ENCODE data around the gene MTUS2.
A peak's percentile ranks its signal among the peaks of the same experiment; 100 is the strongest.

Gene MTUS2

DNA sequence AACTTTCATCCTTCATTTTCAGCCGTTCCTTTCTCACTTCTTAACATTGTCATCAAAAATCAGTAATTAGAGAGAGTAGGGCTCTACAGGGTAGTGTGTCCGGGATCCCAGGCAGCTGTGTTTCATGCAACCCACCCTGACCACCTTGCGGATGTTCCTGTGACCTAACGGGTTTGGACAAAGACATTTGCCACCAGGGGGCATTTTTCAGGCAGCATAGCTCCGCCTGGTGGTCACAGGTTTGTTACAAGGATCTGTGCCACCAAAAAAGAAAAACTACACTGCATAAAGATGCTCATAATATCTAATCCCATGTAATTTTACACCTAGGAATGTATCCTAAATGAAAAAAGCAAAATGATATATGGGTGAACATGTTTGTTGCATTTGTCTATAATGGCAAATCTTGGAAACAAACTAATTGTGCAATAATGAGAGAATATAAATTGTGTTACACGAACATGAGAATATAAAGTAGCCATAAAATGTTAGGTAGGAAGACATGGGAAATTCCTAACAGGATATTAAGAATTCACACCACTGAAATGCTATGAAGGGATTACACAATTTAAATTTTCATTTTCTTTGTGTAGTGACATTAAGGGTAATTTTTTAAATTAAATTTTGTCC lies 652.3 kb downstream of the MTUS2 start:
- H3K4me3 ChIP-seq (ENCODE audit: low read length, poor library complexity, severe bottlenecking): no peak overlapping the region
- no peak overlapping the region for H3K4me2 ChIP-seq (ENCODE audit: low read depth, low read length, poor library complexity, severe bottlenecking)
- no peak overlapping the region for H2AFZ ChIP-seq (ENCODE audit: low read length)
- TF ChIP-seq, protein P1, sequence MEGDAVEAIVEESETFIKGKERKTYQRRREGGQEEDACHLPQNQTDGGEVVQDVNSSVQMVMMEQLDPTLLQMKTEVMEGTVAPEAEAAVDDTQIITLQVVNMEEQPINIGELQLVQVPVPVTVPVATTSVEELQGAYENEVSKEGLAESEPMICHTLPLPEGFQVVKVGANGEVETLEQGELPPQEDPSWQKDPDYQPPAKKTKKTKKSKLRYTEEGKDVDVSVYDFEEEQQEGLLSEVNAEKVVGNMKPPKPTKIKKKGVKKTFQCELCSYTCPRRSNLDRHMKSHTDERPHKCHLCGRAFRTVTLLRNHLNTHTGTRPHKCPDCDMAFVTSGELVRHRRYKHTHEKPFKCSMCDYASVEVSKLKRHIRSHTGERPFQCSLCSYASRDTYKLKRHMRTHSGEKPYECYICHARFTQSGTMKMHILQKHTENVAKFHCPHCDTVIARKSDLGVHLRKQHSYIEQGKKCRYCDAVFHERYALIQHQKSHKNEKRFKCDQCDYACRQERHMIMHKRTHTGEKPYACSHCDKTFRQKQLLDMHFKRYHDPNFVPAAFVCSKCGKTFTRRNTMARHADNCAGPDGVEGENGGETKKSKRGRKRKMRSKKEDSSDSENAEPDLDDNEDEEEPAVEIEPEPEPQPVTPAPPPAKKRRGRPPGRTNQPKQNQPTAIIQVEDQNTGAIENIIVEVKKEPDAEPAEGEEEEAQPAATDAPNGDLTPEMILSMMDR (conservative IDR thresholded peaks at IDR 0.05; ENCODE audit: low read length): peak; percentile 100
- TF ChIP-seq EZH2phosphoT487 (IDR thresholded peaks at IDR 0.05; ENCODE audit: borderline replicate concordance): no peak
- H3F3A ChIP-seq (ENCODE audit: low read depth): no peaks in the 10 kb centered on the region
- H3K27me3 ChIP-seq (ENCODE audit: insufficient read depth, low read length, poor library complexity, severe bottlenecking): no peaks in the 10 kb centered on the region
- no peaks in the 10 kb centered on the region for H4K20me1 ChIP-seq (ENCODE audit: insufficient read depth, low read length, poor library complexity, severe bottlenecking)
- no peaks in the 10 kb centered on the region for H3K79me2 ChIP-seq (ENCODE audit: insufficient read depth, low read length)
- H3K9me2 ChIP-seq (replicated peaks; ENCODE audit: low read depth, low read length): no peaks in the 10 kb centered on the region
- H3K9me3 ChIP-seq (ENCODE audit: insufficient read depth, low read depth, low read length): no peaks in the 10 kb centered on the region
- H3K36me3 ChIP-seq (ENCODE audit: insufficient read depth, low read length): no peaks in the 10 kb centered on the region
- H3K4me1 ChIP-seq (ENCODE audit: insufficient read depth, low read length, poor library complexity, severe bottlenecking): peaks cover 3% of the 10 kb centered on the region
- no peak overlapping the region for H3K9ac ChIP-seq (ENCODE audit: low read depth, low read length, poor library complexity, severe bottlenecking)

DNA sequence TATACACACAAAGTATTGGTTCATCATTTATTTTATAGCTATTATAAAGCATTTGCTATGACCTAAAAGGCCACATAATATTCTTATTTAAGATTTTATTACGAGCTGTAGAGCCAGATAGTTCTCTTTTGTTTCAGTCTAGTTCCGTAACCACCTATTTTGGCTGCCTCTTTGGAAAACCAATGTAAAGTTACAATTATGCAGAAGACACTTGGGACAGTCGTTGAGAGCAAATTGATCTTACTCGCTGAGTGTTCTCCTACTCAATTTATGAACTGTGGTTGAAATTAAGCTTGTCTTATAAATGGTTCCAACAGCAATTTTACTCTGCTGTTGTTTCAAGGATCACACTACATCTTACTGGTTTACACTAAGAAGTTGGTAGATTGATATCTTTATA lies 653.0 kb downstream of the MTUS2 start:
- TF ChIP-seq, protein P1 (conservative IDR thresholded peaks at IDR 0.05; ENCODE audit: low read length): no peak
- TF ChIP-seq EZH2phosphoT487 (IDR thresholded peaks at IDR 0.05; ENCODE audit: borderline replicate concordance): no peak
- H4K20me1 ChIP-seq (ENCODE audit: insufficient read depth, low read length, poor library complexity, severe bottlenecking): no peaks in the 10 kb centered on the region
- no peak overlapping the region for H3K4me2 ChIP-seq (ENCODE audit: low read depth, low read length, poor library complexity, severe bottlenecking)
- H3K79me2 ChIP-seq (ENCODE audit: insufficient read depth, low read length): no peaks in the 10 kb centered on the region
- no peaks in the 10 kb centered on the region for H3K4me1 ChIP-seq (ENCODE audit: insufficient read depth, low read length, poor library complexity, severe bottlenecking)
- H3K27me3 ChIP-seq (ENCODE audit: insufficient read depth, low read length, poor library complexity, severe bottlenecking): no peaks in the 10 kb centered on the region
- H3K4me3 ChIP-seq (ENCODE audit: low read length, poor library complexity, severe bottlenecking): no peak overlapping the region
- H3K36me3 ChIP-seq (ENCODE audit: insufficient read depth, low read length): no peaks in the 10 kb centered on the region
- no peak overlapping the region for H3K9ac ChIP-seq (ENCODE audit: low read depth, low read length, poor library complexity, severe bottlenecking)
- H3K9me3 ChIP-seq (ENCODE audit: insufficient read depth, low read depth, low read length): no peaks in the 10 kb centered on the region
- no peaks in the 10 kb centered on the region for H3K9me2 ChIP-seq (replicated peaks; ENCODE audit: low read depth, low read length)
- no peaks in the 10 kb centered on the region for H3F3A ChIP-seq (ENCODE audit: low read depth)
- no peak overlapping the region for H2AFZ ChIP-seq (ENCODE audit: low read length)

DNA sequence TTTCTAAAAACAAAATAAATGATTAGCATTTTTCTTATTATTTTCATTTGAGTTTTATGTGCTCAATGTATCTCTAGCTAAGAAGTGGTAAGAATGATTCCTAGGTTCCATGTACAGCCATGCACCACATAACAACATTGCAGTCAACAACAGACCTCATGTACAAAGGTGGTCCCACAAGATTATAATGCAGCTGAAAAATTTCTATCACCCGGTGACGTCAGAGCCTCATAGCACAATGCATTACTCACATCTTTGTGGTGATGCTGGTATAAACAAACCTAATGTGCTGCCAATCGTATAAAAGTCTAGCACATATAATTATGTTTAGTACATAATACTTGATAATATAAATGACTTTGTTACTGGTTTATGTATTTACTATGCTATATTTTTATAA lies 654.9 kb downstream of the MTUS2 start:
- Histone ChIP-seq H3K9me2 (replicated peaks; ENCODE audit: low read depth, low read length) (no peaks in the 10 kb centered on the region), H3K27me3 (ENCODE audit: insufficient read depth, low read length, poor library complexity, severe bottlenecking) (no peaks in the 10 kb centered on the region), H3K4me2 (ENCODE audit: low read depth, low read length, poor library complexity, severe bottlenecking) (no peak overlapping the region), H3K9ac (ENCODE audit: low read depth, low read length, poor library complexity, severe bottlenecking) (no peak overlapping the region), H3K4me1 (ENCODE audit: insufficient read depth, low read length, poor library complexity, severe bottlenecking) (no peaks in the 10 kb centered on the region), H2AFZ (ENCODE audit: low read length) (no peak overlapping the region), H3K36me3 (ENCODE audit: insufficient read depth, low read length) (no peaks in the 10 kb centered on the region), H3F3A (ENCODE audit: low read depth) (no peaks in the 10 kb centered on the region), H3K79me2 (ENCODE audit: insufficient read depth, low read length) (no peaks in the 10 kb centered on the region), H3K9me3 (ENCODE audit: insufficient read depth, low read depth, low read length) (no peaks in the 10 kb centered on the region), H4K20me1 (ENCODE audit: insufficient read depth, low read length, poor library complexity, severe bottlenecking) (no peaks in the 10 kb centered on the region), H3K4me3 (ENCODE audit: low read length, poor library complexity, severe bottlenecking) (no peak overlapping the region)
- TF ChIP-seq, protein P1 (conservative IDR thresholded peaks at IDR 0.05; ENCODE audit: low read length): no peak
- TF ChIP-seq EZH2phosphoT487 (IDR thresholded peaks at IDR 0.05; ENCODE audit: borderline replicate concordance): no peak
